SHP77 (cell line): ENCODE measurements around the gene LRRC2.
A peak's percentile ranks its signal among the peaks of the same experiment; 100 is the strongest.
"Not testable (repeated sequence)": the region's sequence is repeated elsewhere in the genome, so short reads cannot be mapped to it uniquely, and the experiment has no call there.

Source experiments
- DNase-seq, 2 experiments: peaks; one replicate each; lab custom pipeline; 2025; lab: John Stamatoyannopoulos, UW

LRRC2 gene

GRCh38 chr3:46496746-46497555 lies 69.2 kb downstream of the LRRC2 start:
- DNase-seq, result no peak

- no peak for DNase-seq
These were observed 70.1 kb downstream of the LRRC2 start for GRCh38 chr3:46495901-46496456.

- DNase-seq, result not testable (repeated sequence)
These were observed 71.6 kb downstream of the LRRC2 start for GRCh38 chr3:46494491-46494890.

- DNase-seq, result no peak
These were observed 73.1 kb downstream of the LRRC2 start for GRCh38 chr3:46492890-46493547.

GRCh38 chr3:46491089-46492070 lies 74.7 kb downstream of the LRRC2 start:
- no peak for DNase-seq

GRCh38 chr3:46490338-46491084 lies 75.6 kb downstream of the LRRC2 start:
- DNase-seq, result no peak

GRCh38 chr3:46489875-46490274 lies 76.2 kb downstream of the LRRC2 start:
- no peak for DNase-seq

- no peak for DNase-seq
These were observed 76.7 kb downstream of the LRRC2 start for GRCh38 chr3:46489381-46489780.

- DNase-seq, result peak; percentile 89 to 94
These were observed 77.3 kb downstream of the LRRC2 start for GRCh38 chr3:46488735-46489361.

- no peak for DNase-seq
These were observed 80.3 kb downstream of the LRRC2 start for GRCh38 chr3:46485779-46486175.

- DNase-seq, result peak; percentile 53 to 78
These were observed 81.0 kb downstream of the LRRC2 start for GRCh38 chr3:46484911-46485778.

- DNase-seq, result no peak
These were observed 81.7 kb downstream of the LRRC2 start for GRCh38 chr3:46484388-46484787.

GRCh38 chr3:46483825-46484224 lies 82.3 kb downstream of the LRRC2 start:
- no peak for DNase-seq

GRCh38 chr3:46482632-46483350 lies 83.3 kb downstream of the LRRC2 start:
- no peak for DNase-seq

- DNase-seq, result no peak
These were observed 84.5 kb downstream of the LRRC2 start for GRCh38 chr3:46481636-46482035.

- DNase-seq, result no peak
These were observed 85.5 kb downstream of the LRRC2 start for GRCh38 chr3:46480491-46481195.

- no peak for DNase-seq
These were observed 86.4 kb downstream of the LRRC2 start for GRCh38 chr3:46479696-46480095.

- DNase-seq, result no peak
These were observed 87.1 kb downstream of the LRRC2 start for GRCh38 chr3:46479021-46479420.
